Testis (tissue), 3 donors: Measurements from ENCODE around the gene SFMBT2. TPM values are rescaled to one million over a fixed set of nuclear protein-coding genes. Genes with fewer than 3 reads are reported as not detected.
"Not testable (repeated sequence)": the region's sequence is repeated elsewhere in the genome, so short reads cannot be mapped to it uniquely, and the experiment has no call there.

Experiments
- DNase-seq: peaks from one replicate; pipeline ENCODE4 v3.0.0-alpha.2; 2019
- H3K27ac ChIP-seq, 2 donors: fragments of 200-600 bp; sonication (generic); one replicate each; pipeline ENCODE4 v1.5.1; 2019
- H3K27me3 ChIP-seq: fragments of 200-600 bp; sonication (generic); one replicate; pipeline ENCODE4 v1.5.1; 2019
- H3K36me3 ChIP-seq: fragments of 200-600 bp; sonication (generic); one replicate; pipeline ENCODE4 v1.5.1; 2017; ENCODE audit warnings: low read depth; ENCODE audit errors: missing control alignments
- H3K4me1 ChIP-seq: fragments of 200-600 bp; sonication (generic); one replicate; pipeline ENCODE4 v1.5.1; 2019
- H3K4me3 ChIP-seq, 2 donors: fragments of 200-600 bp; sonication (generic); one replicate each; pipeline ENCODE4 v1.5.1; 2017 to 2019
- H3K9me3 ChIP-seq: fragments of 200-600 bp; sonication (generic); one replicate; pipeline ENCODE4 v1.5.1; 2017
- CTCF ChIP-seq, 3 experiments: fragments of 450-650 bp in 2 of 3; fragments of 200-600 bp in 1 of 3; sonication (generic) in 1 of 3; IDR thresholded peaks; one replicate each; pipeline ENCODE4 v1.5.1; 2016 to 2019; ENCODE audit warnings: antibody characterized with exemption in 3 of 3, mild to moderate bottlenecking in 2 of 3, moderate library complexity in 1 of 3
- POLR2A ChIP-seq: fragments of 450-650 bp; IDR thresholded peaks from one replicate; pipeline ENCODE4 v1.6.1; 2017; ENCODE audit warnings: antibody characterized with exemption, mild to moderate bottlenecking, moderate library complexity
- WGBS, 2 donors: methylation state at CpG; one replicate each; pipeline ENCODE4 v1.1.5; 2018; 5-methylcytosine and 5-hydroxymethylcytosine counted together
- intact Hi-C: fragments of 100-400 bp; cut with DNase I; formaldehyde crosslinking; loops from one replicate; pipeline ENCODE4 v1.15.1; 2023; ENCODE audit warnings: low total_unique reads
- polyA plus RNA-seq: library from polyadenylated mRNA; stranded (reverse); fragments of 350-450 nt; fragmentation: Illumina TruSeq; extraction: RNeasy Lipid Tissue Mini Kit (QIAGEN cat#74804); gene quantifications from one replicate; pipeline ENCODE4 v1.2.3, GENCODE V29; 2014; ENCODE audit warnings: low read depth, low replicate concordance; ENCODE audit not compliant: insufficient read depth
- total RNA-seq, 2 donors: library from RNA; depleted of rRNA; stranded (reverse); fragments of >200 nt; gene quantifications; one replicate each; pipeline ENCODE4 v1.2.3, GENCODE V29; 2016

Gene SFMBT2
- total and polyA plus RNA-seq, 3 donors from 2014 or later, result 3.6 to 8.5 (median 7.6) TPM

DNA sequence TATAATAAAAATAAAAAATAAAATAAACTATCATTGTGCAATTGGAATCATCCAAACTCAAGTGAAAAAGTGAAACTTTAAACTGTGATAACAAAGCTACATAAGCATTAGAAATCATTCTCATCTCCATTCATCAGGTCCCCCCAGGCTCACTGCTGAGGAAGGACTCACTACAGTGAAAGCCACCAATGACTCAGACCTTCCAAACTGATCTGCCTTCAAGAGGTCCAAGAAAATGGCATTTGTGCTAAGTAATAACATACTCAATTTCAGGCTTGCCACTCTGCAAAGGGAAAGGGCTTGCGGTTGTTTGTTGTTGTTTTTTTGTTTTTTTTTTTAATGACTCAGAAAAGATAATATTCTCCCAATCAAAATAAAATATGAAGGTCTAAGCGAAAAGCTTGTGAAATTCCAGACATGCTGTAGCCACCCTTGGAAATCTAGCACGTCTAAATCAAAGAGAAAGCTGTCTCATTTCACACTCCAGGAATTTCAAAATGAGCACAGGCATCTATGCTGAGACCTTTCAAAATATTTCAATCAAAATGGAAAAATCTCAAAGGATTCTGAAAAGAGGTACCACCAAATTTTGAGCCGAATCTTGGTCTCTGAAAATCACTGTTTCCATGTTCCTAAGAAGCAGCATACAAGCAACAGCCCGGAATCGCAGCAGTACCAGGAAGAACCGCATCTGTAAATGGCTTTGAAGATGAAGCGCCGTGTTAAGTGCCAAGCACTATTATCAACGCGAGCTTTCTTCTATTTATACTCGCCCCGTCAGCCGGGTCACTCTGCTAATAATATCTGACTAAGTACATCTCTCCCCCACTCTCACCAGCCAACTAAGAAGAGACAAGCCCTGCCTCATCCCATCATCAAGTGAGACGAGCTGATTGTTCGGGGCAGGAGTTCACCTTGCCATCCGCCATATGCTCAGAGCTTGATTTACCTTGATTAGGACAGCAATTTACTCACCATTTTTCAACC lies 13.5 kb downstream of the SFMBT2 start:
- Histone ChIP-seq H3K4me3 (no peak overlapping the region), H3K4me1 (peaks cover 4% of the 10 kb centered on the region), H3K27me3 (no peaks in the 10 kb centered on the region), H3K27ac (no peak overlapping the region), H3K9me3 (no peaks in the 10 kb centered on the region), H3K36me3 (no peaks in the 10 kb centered on the region)
- intact Hi-C loops, result no loop called here
- WGBS, 2 donors, result 62% methylated on average over 17 of the region's 17 CpGs
- TF ChIP-seq POLR2A, result no peak
- TF ChIP-seq CTCF (IDR thresholded peaks at IDR 0.05), result no peak
- no peak for DNase-seq

DNA sequence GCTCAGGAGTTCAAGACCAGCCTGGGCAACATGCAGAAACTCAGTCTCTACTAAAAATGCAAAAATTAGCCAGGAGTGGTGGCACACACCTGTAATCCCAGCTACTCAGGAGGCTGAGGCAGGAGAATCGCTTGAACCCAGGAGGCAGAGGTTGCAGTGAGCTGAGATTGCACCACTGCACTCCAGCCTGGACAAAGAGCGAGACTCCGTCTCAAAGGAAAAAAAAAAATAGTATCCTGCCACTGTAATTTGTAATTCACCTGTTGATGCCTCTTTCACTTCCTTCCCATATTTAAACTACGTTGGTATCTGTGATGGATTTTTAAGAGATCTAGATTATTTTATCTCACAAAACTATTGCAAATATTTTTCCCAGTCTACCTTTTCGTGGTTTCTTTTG lies 18.5 kb downstream of the SFMBT2 start:
- H3K4me3 ChIP-seq, intact Hi-C loops, DNase-seq, H3K9me3 ChIP-seq, H3K27me3 ChIP-seq, H3K27ac ChIP-seq, H3K36me3 ChIP-seq, H3K4me1 ChIP-seq: not testable (repeated sequence)
- 91 to 94% methylated on average over 5 of the region's 5 CpGs for WGBS, 2 donors

DNA sequence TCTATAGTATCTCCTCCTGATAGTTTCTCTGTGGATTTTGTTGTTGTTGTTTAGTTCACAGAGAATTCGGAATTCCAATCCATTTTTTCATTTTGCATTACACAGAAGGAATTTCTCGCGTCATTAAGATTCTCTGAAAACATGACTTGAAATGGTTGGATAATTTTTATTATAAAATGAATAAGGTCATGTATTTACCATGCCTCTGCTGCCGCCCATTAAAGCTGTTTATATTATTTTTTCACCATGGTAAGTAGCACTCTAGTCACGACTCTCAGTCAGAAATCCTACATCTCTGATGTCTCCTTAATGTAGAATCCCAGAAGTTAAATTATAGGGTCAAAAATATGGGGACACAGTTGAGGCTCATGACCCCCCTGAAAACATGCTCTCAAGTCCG lies 19.1 kb downstream of the SFMBT2 start:
- H3K27ac ChIP-seq, result no peak overlapping the region
- WGBS, 2 donors, result 94 to 96% methylated on average over 6 of the region's 6 CpGs
- no peaks in the 10 kb centered on the region for H3K27me3 ChIP-seq
- H3K9me3 ChIP-seq, result no peaks in the 10 kb centered on the region
- H3K36me3 ChIP-seq, result no peaks in the 10 kb centered on the region
- no peak overlapping the region for H3K4me3 ChIP-seq
- intact Hi-C loops, result no loop called here
- TF ChIP-seq POLR2A, result no peak
- no peak for TF ChIP-seq CTCF (IDR thresholded peaks at IDR 0.05)
- H3K4me1 ChIP-seq, result no peaks in the 10 kb centered on the region
- no peak for DNase-seq

DNA sequence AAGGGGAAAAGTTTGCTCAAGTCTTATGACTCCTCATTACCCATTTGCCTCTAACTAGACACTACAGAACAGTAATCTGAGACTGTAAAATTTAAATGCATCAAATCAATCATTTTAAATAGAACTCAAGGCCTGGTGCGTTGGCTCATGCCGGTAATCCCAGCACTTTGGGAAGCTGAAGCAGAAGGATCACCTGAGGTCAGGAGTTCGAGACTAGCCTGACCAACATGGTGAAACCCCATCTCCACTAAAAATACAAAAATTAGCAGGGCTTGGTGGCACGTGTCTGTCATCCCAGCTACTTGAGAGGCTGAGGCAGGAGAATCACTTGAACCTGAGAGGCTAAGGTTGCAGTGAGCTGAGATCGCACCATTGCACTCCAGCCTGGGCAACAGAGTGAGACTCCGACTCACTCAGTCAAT lies 20.1 kb downstream of the SFMBT2 start:
- DNase-seq, H3K4me1 ChIP-seq, H3K9me3 ChIP-seq, intact Hi-C loops, H3K27ac ChIP-seq, H3K36me3 ChIP-seq, H3K4me3 ChIP-seq, H3K27me3 ChIP-seq: not testable (repeated sequence)
- 90 to 96% methylated on average over 6 of the region's 6 CpGs for WGBS, 2 donors

DNA sequence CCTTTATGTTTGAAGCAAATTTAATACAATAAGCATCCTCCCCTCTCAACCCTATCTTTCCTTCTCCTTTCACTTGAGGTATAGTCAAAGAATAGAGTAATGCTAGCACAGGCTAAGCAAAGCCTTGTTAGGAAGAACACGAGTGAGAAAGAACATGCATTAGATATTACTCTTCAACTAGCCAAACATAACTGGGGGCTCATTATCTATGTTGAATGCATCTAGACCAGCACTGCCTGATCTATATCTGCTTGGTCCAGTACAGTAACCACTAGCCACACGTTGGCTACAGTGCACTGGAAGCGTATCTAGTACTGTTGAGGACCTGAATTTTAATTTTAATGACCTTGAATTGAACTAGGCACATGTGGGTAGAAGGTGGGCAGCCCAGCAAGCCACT lies 21.0 kb downstream of the SFMBT2 start:
- DNase-seq, result no peak
- Histone ChIP-seq H3K4me1 (no peaks in the 10 kb centered on the region), H3K4me3 (no peak overlapping the region), H3K27ac (no peak overlapping the region), H3K27me3 (no peaks in the 10 kb centered on the region), H3K9me3 (no peaks in the 10 kb centered on the region), H3K36me3 (no peaks in the 10 kb centered on the region)
- intact Hi-C loops, result no loop called here
- TF ChIP-seq POLR2A (no peak), CTCF (IDR thresholded peaks at IDR 0.05) (no peak)
- 78 to 83% methylated on average over 3 of the region's 3 CpGs for WGBS, 2 donors

GRCh38 chr10:7389346-7389745 lies 21.5 kb downstream of the SFMBT2 start:
- Histone ChIP-seq H3K27ac (no peak overlapping the region), H3K27me3 (no peaks in the 10 kb centered on the region), H3K9me3 (no peaks in the 10 kb centered on the region), H3K4me3 (no peak overlapping the region), H3K4me1 (no peaks in the 10 kb centered on the region), H3K36me3 (no peaks in the 10 kb centered on the region)
- WGBS, 2 donors, result 74 to 82% methylated on average over 2 of the region's 2 CpGs
- intact Hi-C loops, result no loop called here
- no peak for TF ChIP-seq CTCF (IDR thresholded peaks at IDR 0.05)
- no peak for TF ChIP-seq POLR2A
- no peak for DNase-seq
